Activated CD4-positive, CD25-positive, alpha-beta regulatory T cell treated with anti-CD3 and anti-CD28 coated beads, Interleukin-2, amount 50 U/mL, for 24 hours (primary cell): ENCODE measurements around the gene SLC16A13.
A peak's percentile ranks its signal among the peaks of the same experiment; 100 is the strongest.
"Not testable (repeated sequence)": the region's sequence is repeated elsewhere in the genome, so short reads cannot be mapped to it uniquely, and the experiment has no call there.

ENCODE experiments used
- ATAC-seq, 2 donors: fragments of 150-1000 bp; cut with Tn5 transposase; one replicate each; pipeline ENCODE4 v1.10.0; 2021; ENCODE audit warnings: mild to moderate bottlenecking in 1 of 2, moderate library complexity in 1 of 2

SLC16A13 gene

GRCh38 chr17:7068268-7068667, 32.5 kb downstream of the SLC16A13 start:
- no peak for ATAC-seq

- no peak for ATAC-seq
Observed at GRCh38 chr17:7070712-7071111, 34.9 kb downstream of the SLC16A13 start.

- ATAC-seq, result no peak
Observed at GRCh38 chr17:7072406-7072805, 36.6 kb downstream of the SLC16A13 start.

GRCh38 chr17:7074931-7075330, 39.1 kb downstream of the SLC16A13 start:
- ATAC-seq, result no peak

- ATAC-seq, result no peak
Observed at GRCh38 chr17:7077911-7078546, 42.2 kb downstream of the SLC16A13 start.

GRCh38 chr17:7078711-7079110, 42.9 kb downstream of the SLC16A13 start:
- ATAC-seq, result no peak

- ATAC-seq, result no peak
Observed at GRCh38 chr17:7079581-7080455, 44.0 kb downstream of the SLC16A13 start, which contains the start of gene CLEC10A. Gene CLEC10A (minus strand): TSS chr17:7080251. CDS start chr17:7078812, 1,439 bp downstream.

- ATAC-seq, result no peak
Observed at GRCh38 chr17:7080456-7081041, 44.7 kb downstream of the SLC16A13 start.

GRCh38 chr17:7081341-7082062, 45.7 kb downstream of the SLC16A13 start:
- peak; percentile 46 to 55 for ATAC-seq

GRCh38 chr17:7083592-7083991, 47.8 kb downstream of the SLC16A13 start:
- ATAC-seq, result no peak

- ATAC-seq, result no peak
Observed at GRCh38 chr17:7084088-7084487, 48.3 kb downstream of the SLC16A13 start.

- ATAC-seq, result not testable (repeated sequence)
Observed at GRCh38 chr17:7088442-7088841, 52.6 kb downstream of the SLC16A13 start.

GRCh38 chr17:7089570-7089969, 53.8 kb downstream of the SLC16A13 start:
- not testable (repeated sequence) for ATAC-seq
